HG03520 (cell line): ENCODE results near the gene ALPI.

Experiments used
- ATAC-seq: cut with Tn5 transposase; IDR thresholded peaks from one replicate; pipeline ENCODE4 v1.9.1; 2021; ENCODE audit warnings: mild to moderate bottlenecking, moderate library complexity; ENCODE audit not compliant: unreplicated experiment

Gene ALPI

GRCh38 chr2:232458661-232459418, 2.9 kb downstream of the ALPI start:
- ATAC-seq: no peak

GRCh38 chr2:232459419-232460035, 3.6 kb downstream of the ALPI start:
- no peak for ATAC-seq

GRCh38 chr2:232460171-232460570, 4.2 kb downstream of the ALPI start:
- no peak for ATAC-seq

- ATAC-seq: no peak
Measured at GRCh38 chr2:232463701-232464543, 8.0 kb downstream of the ALPI start.

GRCh38 chr2:232464544-232464885, 8.6 kb downstream of the ALPI start:
- no peak for ATAC-seq

- ATAC-seq: no peak
Measured at GRCh38 chr2:232465061-232465460, 9.1 kb downstream of the ALPI start.

GRCh38 chr2:232466221-232466620, 10.3 kb downstream of the ALPI start:
- ATAC-seq: no peak

GRCh38 chr2:232473467-232473890, 17.5 kb downstream of the ALPI start:
- no peak for ATAC-seq

GRCh38 chr2:232476045-232476444, 20.1 kb downstream of the ALPI start:
- ATAC-seq: no peak

GRCh38 chr2:232476791-232477190, 20.8 kb downstream of the ALPI start:
- no peak for ATAC-seq

GRCh38 chr2:232477751-232478510, 22.0 kb downstream of the ALPI start:
- ATAC-seq: no peak

GRCh38 chr2:232478571-232479340, 22.8 kb downstream of the ALPI start:
- ATAC-seq: no peak

- ATAC-seq: no peak
Measured at GRCh38 chr2:232479341-232480200, 23.6 kb downstream of the ALPI start.

- no peak for ATAC-seq
Measured at GRCh38 chr2:232480201-232481190, 24.5 kb downstream of the ALPI start.

- no peak for ATAC-seq
Measured at GRCh38 chr2:232481322-232482140, 25.6 kb downstream of the ALPI start.

GRCh38 chr2:232482301-232483238, 26.6 kb downstream of the ALPI start:
- no peak for ATAC-seq
